Measurements from ENCODE around the gene SSB.

Gene SSB

GRCh38 chr2:169781249-169782013 is 17.2 kb upstream of the SSB start:
- no peak overlapping the region for H3K4me3 ChIP-seq (replicated peaks; ENCODE audit: low read depth, low read length)
- DNase-seq (ENCODE audit: extremely low read depth, low read depth), result no peak
- TF ChIP-seq CTCF (IDR thresholded peaks at IDR 0.05; ENCODE audit: low read depth, low read length, missing control alignments), result no peak

GRCh38 chr2:169782513-169782912 is 16.2 kb upstream of the SSB start:
- H3K4me3 ChIP-seq (replicated peaks; ENCODE audit: low read depth, low read length), result no peak overlapping the region
- no peak for TF ChIP-seq CTCF (IDR thresholded peaks at IDR 0.05; ENCODE audit: low read depth, low read length, missing control alignments)
- DNase-seq (ENCODE audit: extremely low read depth, low read depth), result no peak

- H3K4me3 ChIP-seq (replicated peaks; ENCODE audit: low read depth, low read length), result no peak overlapping the region
- no peak for TF ChIP-seq CTCF (IDR thresholded peaks at IDR 0.05; ENCODE audit: low read depth, low read length, missing control alignments)
- no peak for DNase-seq (ENCODE audit: extremely low read depth, low read depth)
Measured at GRCh38 chr2:169790581-169790980, 8.1 kb upstream of the SSB start.

- no peak for DNase-seq (ENCODE audit: extremely low read depth, low read depth)
- no peak overlapping the region for H3K4me3 ChIP-seq (replicated peaks; ENCODE audit: low read depth, low read length)
- no peak for TF ChIP-seq CTCF (IDR thresholded peaks at IDR 0.05; ENCODE audit: low read depth, low read length, missing control alignments)
Measured at GRCh38 chr2:169795181-169795580, 3.5 kb upstream of the SSB start.

GRCh38 chr2:169796441-169796840 is 2.2 kb upstream of the SSB start:
- H3K4me3 ChIP-seq (replicated peaks; ENCODE audit: low read depth, low read length), result no peak overlapping the region
- DNase-seq (ENCODE audit: extremely low read depth, low read depth), result no peak
- no peak for TF ChIP-seq CTCF (IDR thresholded peaks at IDR 0.05; ENCODE audit: low read depth, low read length, missing control alignments)

- DNase-seq (ENCODE audit: extremely low read depth, low read depth), result no peak
- no peak overlapping the region for H3K4me3 ChIP-seq (replicated peaks; ENCODE audit: low read depth, low read length)
- no peak for TF ChIP-seq CTCF (IDR thresholded peaks at IDR 0.05; ENCODE audit: low read depth, low read length, missing control alignments)
Measured at GRCh38 chr2:169797601-169798000, 1.1 kb upstream of the SSB start.

GRCh38 chr2:169798397-169798717 is 314 bp upstream of the SSB start:
- no peak for TF ChIP-seq CTCF (IDR thresholded peaks at IDR 0.05; ENCODE audit: low read depth, low read length, missing control alignments)
- H3K4me3 ChIP-seq (replicated peaks; ENCODE audit: low read depth, low read length), result peak overlapping the region; percentile 72
- DNase-seq (ENCODE audit: extremely low read depth, low read depth), result no peak
